ENCODE results near the gene PALB2. TPM values are rescaled to one million over a fixed set of nuclear protein-coding genes. Genes with fewer than 3 reads are reported as not detected.

PALB2 gene
- total and polyA plus RNA-seq, 9 of the 15 experiments (the other 6 are each of a cell fraction or from before 2014, with no cell fraction given): 7.0 to 25.8 (median 15.2) TPM

DNA sequence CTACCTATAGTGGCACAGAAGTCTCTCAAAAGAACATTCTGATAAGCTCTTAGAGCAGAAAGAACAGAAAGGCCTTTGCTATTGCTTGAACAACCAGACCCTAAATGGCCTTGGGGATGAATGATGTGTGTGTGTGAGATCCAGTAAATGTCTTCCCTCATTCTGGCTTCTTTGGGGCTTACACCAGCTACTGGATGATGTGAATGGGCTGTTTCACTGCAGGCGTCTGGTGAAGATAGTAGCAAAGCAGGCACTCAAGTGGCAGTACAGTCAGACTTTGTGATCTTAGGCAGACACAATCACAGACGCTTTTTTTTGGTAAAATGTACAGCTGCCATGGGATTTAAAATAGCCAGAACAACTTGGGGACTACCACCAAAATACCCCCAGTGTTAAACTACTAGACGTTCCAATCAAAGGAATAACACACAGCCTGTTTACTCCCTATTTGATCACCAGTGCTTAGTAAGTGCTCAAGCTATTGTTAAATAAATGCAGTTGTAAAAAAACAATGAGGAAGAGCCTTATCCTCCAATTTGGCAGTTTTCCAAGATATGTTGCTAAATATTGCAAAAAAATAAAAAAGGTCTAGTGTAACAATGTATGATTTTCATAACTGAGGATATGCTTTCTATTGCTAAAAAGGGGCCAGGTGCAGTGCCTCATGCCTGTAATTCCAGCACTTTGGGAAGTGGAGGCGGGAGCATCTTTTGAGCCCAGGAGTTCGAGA lies 62.8 kb downstream of the PALB2 start:
- DNase-seq (ENCODE audit: extremely low read depth in 1 of 4, low spot score in 3 of 4) (no peak), ATAC-seq (no peak), FAIRE-seq (no peak)
- Histone ChIP-seq H4K20me1 (replicated peaks; ENCODE audit: control insufficient read depth, insufficient read depth, low read length) (no peaks in the 10 kb centered on the region; the same call in 1 of the 2 replicates), H3K79me2 (ENCODE audit: control insufficient read depth, insufficient read depth, low read length) (no peaks in the 10 kb centered on the region), H3K4me1 (replicated peaks in 1 of 2; ENCODE audit: control insufficient read depth in 2 of 2, insufficient read depth in 2 of 2, low read length in 2 of 2) (no peaks in the 10 kb centered on the region; a peak in 1 of 5 replicates), H3K27me3 (ENCODE audit: control insufficient read depth in 2 of 2, insufficient read depth in 2 of 2, low read length in 2 of 2) (no peaks in the 10 kb centered on the region), H2AFZ (ENCODE audit: low read depth, low read length) (no peak overlapping the region), H3K9ac (ENCODE audit: insufficient read depth in 1 of 2, low read depth in 2 of 2, low read length in 2 of 2) (no peak overlapping the region), H3K9me1 (ENCODE audit: control insufficient read depth, insufficient read depth, low read length) (no peaks in the 10 kb centered on the region), H3K4me3 (no peak overlapping the region), H3K9me3 (replicated peaks; ENCODE audit: control insufficient read depth, insufficient read depth, low read depth, low read length) (no peaks in the 10 kb centered on the region), H3K27ac (ENCODE audit: extremely low read depth, low read depth, low read length) (no peak overlapping the region), H3K4me2 (ENCODE audit: insufficient read depth, low read length) (no peak overlapping the region), H3K36me3 (ENCODE audit: control insufficient read depth, insufficient read depth, low read length) (peaks cover 53% of the 10 kb centered on the region)
- ChIA-PET POLR2A (interaction anchor here (1.4 kb wide), 2 partner anchors 9 to 24 kb away, joined by 3 to 4 read pairs; no protein-coding TSS in a partner anchor), CTCF (ENCODE audit: low intra/inter-chr PET ratio) (no interaction called here)
- in situ Hi-C loops (cut with MboI): no loop called here
- TF ChIP-seq ZNF224 (CRISPR knock-in tag; IDR thresholded peaks at IDR 0.05): no peak
- peak; percentile 78 for TF ChIP-seq NFIC (IDR thresholded peaks at IDR 0.05)
- TF ChIP-seq NBN (IDR thresholded peaks at IDR 0.05; ENCODE audit: low read depth): no peak
- BruUV-seq (replicated peaks): no TSS peak
- intact Hi-C loops (cut with micrococcal nuclease): no loop called here
- 61% methylated on average over 5 of the region's 5 CpGs for WGBS (ENCODE audit: insufficient coverage, low coverage, missing lambda C conversion rate)

- no peak for FAIRE-seq
- no peak for DNase-seq (ENCODE audit: extremely low read depth in 1 of 4, low spot score in 3 of 4)
- peaks cover 57% of the 10 kb centered on the region for H3K36me3 ChIP-seq (ENCODE audit: control insufficient read depth, insufficient read depth, low read length)
Measured at GRCh38 chr16:23577493-23577892, 63.6 kb downstream of the PALB2 start.

More at GRCh38 chr16:23577493-23577892, 63.6 kb downstream of the PALB2 start:
- Histone ChIP-seq H3K27me3 (ENCODE audit: control insufficient read depth in 2 of 2, insufficient read depth in 2 of 2, low read length in 2 of 2) (no peaks in the 10 kb centered on the region), H3K9me1 (ENCODE audit: control insufficient read depth, insufficient read depth, low read length) (no peaks in the 10 kb centered on the region), H2AFZ (ENCODE audit: low read depth, low read length) (no peak overlapping the region), H3K9me3 (replicated peaks; ENCODE audit: control insufficient read depth, insufficient read depth, low read depth, low read length) (no peaks in the 10 kb centered on the region), H3K9ac (ENCODE audit: insufficient read depth in 1 of 2, low read depth in 2 of 2, low read length in 2 of 2) (no peak overlapping the region), H3K79me2 (ENCODE audit: control insufficient read depth, insufficient read depth, low read length) (no peaks in the 10 kb centered on the region), H4K20me1 (replicated peaks; ENCODE audit: control insufficient read depth, insufficient read depth, low read length) (no peaks in the 10 kb centered on the region; the same call in 1 of the 2 replicates), H3K27ac (ENCODE audit: extremely low read depth, low read depth, low read length) (no peak overlapping the region), H3K4me3 (no peak overlapping the region), H3K4me2 (ENCODE audit: insufficient read depth, low read length) (no peak overlapping the region), H3K4me1 (replicated peaks in 1 of 2; ENCODE audit: control insufficient read depth in 2 of 2, insufficient read depth in 2 of 2, low read length in 2 of 2) (no peaks in the 10 kb centered on the region; a peak in 1 of 5 replicates)
- no peak for TF ChIP-seq ZNF408 (CRISPR knock-in tag; IDR thresholded peaks at IDR 0.05; ENCODE audit: low read depth)
- TF ChIP-seq CLOCK (CRISPR knock-in tag; IDR thresholded peaks at IDR 0.05; ENCODE audit: borderline replicate concordance): no peak
- TF ChIP-seq PHTF2 (CRISPR knock-in tag; IDR thresholded peaks at IDR 0.05): no peak
- TF ChIP-seq MTF1 (CRISPR knock-in tag; IDR thresholded peaks at IDR 0.05; ENCODE audit: borderline replicate concordance): no peak
- CTCF ChIA-PET (ENCODE audit: low intra/inter-chr PET ratio): no interaction called here
- BruUV-seq (replicated peaks): no TSS peak
- in situ Hi-C loops (cut with MboI) (no loop called here), intact Hi-C loops (cut with micrococcal nuclease) (no loop called here)
- WGBS (ENCODE audit: insufficient coverage, low coverage, missing lambda C conversion rate): 87% methylated on average over 2 of the region's 2 CpGs
- POLR2A ChIA-PET: interaction anchor here (1.3 to 1.4 kb wide), 3 partner anchors 8 to 23 kb away, joined by 3 to 4 read pairs (median 3); no protein-coding TSS in a partner anchor
- ATAC-seq: no peak

Measured in K562 (cell line).